T-helper 1 cell treated with Interleukin-12 subunit alpha and Interleukin-12 subunit beta and Interleukin-4 antibody, amounts not matched to agents 30 μg/mL and 1 μg/mL, for 36 hours (primary cell): Measurements from ENCODE around the gene STXBP5.

Experiments
- H3K27ac Mint-ChIP-seq: one replicate; pipeline ENCODE4 v1.8.0; 2021; ENCODE audit warnings: mild to moderate bottlenecking, mixed read lengths
- H3K27me3 Mint-ChIP-seq: one replicate; pipeline ENCODE4 v1.8.0; 2021; ENCODE audit warnings: low read depth, mixed read lengths
- H3K36me3 Mint-ChIP-seq: one replicate; pipeline ENCODE4 v1.8.0; 2021; ENCODE audit warnings: low read depth, mixed read lengths
- H3K4me1 Mint-ChIP-seq: one replicate; pipeline ENCODE4 v1.8.0; 2021; ENCODE audit warnings: low read depth, mixed read lengths
- H3K4me3 Mint-ChIP-seq: one replicate; pipeline ENCODE4 v1.8.0; 2021; ENCODE audit warnings: mild to moderate bottlenecking, moderate library complexity, mixed read lengths
- H3K9me3 Mint-ChIP-seq: one replicate; pipeline ENCODE4 v1.8.0; 2021; ENCODE audit warnings: mixed read lengths

Gene STXBP5

DNA sequence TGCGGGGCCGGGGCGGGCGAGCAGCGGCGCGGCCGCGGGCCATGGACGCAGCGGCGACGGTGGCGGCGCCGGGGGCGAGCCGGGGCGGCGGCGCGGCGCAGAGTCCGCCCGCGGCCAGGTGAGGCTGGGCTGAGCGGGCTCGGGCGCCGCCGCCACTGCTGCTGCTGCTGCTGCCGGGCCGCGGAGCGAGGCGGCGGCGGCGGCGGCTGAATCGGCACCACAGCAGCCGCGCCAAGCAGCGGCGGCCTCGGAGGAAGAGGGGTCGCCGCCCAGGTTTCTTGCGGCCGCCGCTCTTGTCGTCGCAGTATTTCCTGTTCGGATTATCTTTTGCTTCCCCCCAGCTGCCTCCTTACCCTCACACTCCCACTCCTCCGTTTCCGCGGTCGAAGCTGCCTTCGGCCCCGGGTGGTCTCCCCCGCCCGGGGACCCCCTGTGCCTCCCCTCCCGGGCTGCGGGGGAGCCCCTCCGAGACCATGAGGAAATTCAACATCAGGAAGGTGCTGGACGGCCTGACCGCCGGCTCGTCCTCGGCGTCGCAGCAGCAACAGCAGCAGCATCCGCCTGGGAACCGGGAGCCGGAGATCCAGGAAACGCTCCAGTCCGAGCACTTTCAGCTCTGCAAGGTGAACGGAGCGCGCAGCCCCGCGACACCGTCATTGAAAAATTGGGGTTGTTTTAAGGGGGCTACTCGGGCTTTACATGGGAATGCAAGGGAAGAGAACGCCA, at the start of gene STXBP5:
STXBP5 (plus strand) TSS at position 358 of the 726 bp plus-strand sequence; CDS start at position 474, 116 bp downstream.
- Mint-ChIP-seq H3K36me3 (peaks cover 3% of the 10 kb centered on the region), H3K4me3 (peak within 1 kb of the TSS; percentile 92), H3K27me3 (no peaks in the 10 kb centered on the region)

DNA sequence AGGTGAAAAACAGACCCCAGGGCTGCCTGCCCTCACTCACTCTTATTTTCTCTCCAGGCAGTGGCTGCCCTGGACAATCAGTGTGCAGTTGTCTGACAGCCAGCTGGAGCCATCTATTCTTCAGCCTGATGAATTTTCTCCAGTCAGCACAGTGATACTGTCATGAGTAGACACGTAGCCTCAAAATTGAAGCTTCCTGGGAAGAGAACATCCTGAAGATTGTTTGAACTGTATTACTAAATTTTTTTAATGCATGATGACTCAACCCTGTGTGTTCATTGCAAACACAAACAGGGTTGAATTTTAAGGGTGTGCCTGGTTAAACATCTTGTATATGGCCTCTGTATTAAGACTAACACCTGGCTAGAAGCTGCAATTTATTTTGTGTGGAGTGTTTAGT, 49.8 kb upstream of the STXBP5 start:
- Mint-ChIP-seq H3K4me1 (no peaks in the 10 kb centered on the region), H3K27ac (no peak overlapping the region), H3K27me3 (no peaks in the 10 kb centered on the region), H3K4me3 (no peak overlapping the region), H3K36me3 (no peaks in the 10 kb centered on the region), H3K9me3 (no peaks in the 10 kb centered on the region)

More for the DNA sequence above, at the start of gene STXBP5:
- Mint-ChIP-seq H3K27ac (peak within 1 kb of the TSS; percentile 95), H3K4me1 (peaks cover 33% of the 10 kb centered on the region), H3K9me3 (no peaks in the 10 kb centered on the region)

DNA sequence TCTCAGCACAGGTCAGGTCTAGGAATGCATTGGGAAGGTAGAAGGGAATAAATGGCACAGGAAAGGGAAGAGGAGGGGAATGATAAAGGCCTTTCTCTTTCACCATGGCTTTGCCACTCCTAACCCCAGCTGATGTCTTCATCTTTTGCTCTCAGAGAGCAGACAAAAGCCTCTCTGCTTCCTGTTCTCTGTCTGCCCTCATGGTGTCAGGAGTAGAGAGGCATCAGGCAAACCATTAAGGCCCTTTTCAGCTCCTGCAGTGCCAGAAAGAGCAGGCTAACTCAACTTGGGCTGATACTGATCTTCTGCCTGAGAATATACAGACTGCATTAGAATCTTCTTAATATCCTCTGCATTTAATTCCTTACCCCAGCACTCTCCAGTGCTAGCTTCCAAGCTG, 48.0 kb upstream of the STXBP5 start:
- H3K36me3 Mint-ChIP-seq, result no peaks in the 10 kb centered on the region

DNA sequence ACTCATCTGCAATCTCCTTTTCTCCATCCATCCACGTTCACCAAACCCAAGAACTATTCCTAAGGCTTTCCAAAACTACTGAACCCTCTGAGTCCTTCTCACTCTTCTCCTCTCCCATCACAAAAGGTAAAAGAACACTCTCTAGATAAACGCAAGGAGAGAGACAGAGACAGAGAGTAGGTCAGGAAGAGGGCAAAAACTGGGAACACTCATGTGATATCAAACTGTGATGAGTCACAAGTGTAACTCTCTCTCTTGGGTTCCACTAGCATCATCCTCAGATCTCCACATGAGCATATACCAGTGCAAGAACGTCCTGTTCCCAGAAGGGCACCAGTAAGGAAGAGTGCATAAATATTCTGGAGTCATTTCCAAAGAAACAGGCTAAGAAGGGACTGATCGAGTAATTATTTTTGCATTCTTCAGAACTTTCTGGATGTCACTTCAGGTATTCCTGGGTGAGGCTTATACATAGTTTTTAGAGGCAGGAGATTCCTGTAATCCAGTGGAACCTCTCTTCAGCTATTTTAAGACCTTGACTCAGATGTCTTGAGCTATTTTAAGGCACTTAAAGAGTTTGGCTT, 47.3 kb upstream of the STXBP5 start:
- no peak overlapping the region for H3K4me3 Mint-ChIP-seq
- no peaks in the 10 kb centered on the region for H3K27me3 Mint-ChIP-seq
- no peak overlapping the region for H3K27ac Mint-ChIP-seq
- no peaks in the 10 kb centered on the region for H3K9me3 Mint-ChIP-seq
- H3K4me1 Mint-ChIP-seq, result no peaks in the 10 kb centered on the region
- H3K36me3 Mint-ChIP-seq, result no peaks in the 10 kb centered on the region

More for the DNA sequence above, 48.0 kb upstream of the STXBP5 start:
- Mint-ChIP-seq H3K27me3 (no peaks in the 10 kb centered on the region), H3K27ac (no peak overlapping the region), H3K4me1 (no peaks in the 10 kb centered on the region), H3K9me3 (no peaks in the 10 kb centered on the region), H3K4me3 (no peak overlapping the region)

DNA sequence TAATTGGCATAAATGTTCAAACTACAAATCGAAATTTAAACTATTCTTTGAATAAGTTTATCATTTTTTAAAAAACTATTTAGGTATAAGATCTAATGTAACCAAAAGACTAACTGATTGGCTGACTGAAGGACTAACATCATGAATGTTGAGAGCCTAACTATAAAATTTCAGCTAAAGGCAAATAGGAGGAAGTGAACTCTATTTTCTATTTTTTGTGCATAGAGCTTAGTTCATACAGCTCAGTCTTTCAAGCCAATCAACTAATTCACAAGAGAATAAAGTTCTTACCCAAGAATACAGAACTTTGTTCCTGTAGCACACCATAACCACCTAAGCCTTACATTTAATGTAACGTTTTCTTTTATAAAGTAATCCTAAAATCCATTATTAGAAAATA, 46.3 kb upstream of the STXBP5 start:
- Mint-ChIP-seq H3K27me3 (no peaks in the 10 kb centered on the region), H3K9me3 (no peaks in the 10 kb centered on the region), H3K4me1 (no peaks in the 10 kb centered on the region), H3K4me3 (no peak overlapping the region), H3K27ac (no peak overlapping the region), H3K36me3 (no peaks in the 10 kb centered on the region)

DNA sequence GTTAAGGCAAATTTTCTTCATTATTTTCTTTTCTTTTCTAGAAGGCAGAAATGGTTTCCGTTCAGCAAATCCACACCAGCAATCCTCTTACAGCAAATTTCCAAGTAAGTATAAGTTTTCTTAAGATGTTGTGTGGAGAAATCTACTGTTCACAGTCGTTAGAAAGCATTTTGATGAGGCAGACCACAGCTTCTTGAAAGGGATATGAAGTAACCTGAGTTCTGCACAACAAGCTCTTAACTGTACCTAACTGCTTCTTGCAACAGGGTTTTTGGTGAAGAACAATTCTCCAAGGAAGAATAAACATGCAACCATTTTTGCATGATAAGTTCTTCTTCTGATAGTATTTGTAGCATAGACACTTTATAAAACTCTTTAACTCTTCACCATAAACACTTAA, 45.3 kb upstream of the STXBP5 start:
- H3K4me1 Mint-ChIP-seq, result no peaks in the 10 kb centered on the region
- H3K4me3 Mint-ChIP-seq, result no peak overlapping the region
- no peaks in the 10 kb centered on the region for H3K36me3 Mint-ChIP-seq
- H3K27me3 Mint-ChIP-seq, result no peaks in the 10 kb centered on the region
- H3K9me3 Mint-ChIP-seq, result no peaks in the 10 kb centered on the region
- H3K27ac Mint-ChIP-seq, result no peak overlapping the region

DNA sequence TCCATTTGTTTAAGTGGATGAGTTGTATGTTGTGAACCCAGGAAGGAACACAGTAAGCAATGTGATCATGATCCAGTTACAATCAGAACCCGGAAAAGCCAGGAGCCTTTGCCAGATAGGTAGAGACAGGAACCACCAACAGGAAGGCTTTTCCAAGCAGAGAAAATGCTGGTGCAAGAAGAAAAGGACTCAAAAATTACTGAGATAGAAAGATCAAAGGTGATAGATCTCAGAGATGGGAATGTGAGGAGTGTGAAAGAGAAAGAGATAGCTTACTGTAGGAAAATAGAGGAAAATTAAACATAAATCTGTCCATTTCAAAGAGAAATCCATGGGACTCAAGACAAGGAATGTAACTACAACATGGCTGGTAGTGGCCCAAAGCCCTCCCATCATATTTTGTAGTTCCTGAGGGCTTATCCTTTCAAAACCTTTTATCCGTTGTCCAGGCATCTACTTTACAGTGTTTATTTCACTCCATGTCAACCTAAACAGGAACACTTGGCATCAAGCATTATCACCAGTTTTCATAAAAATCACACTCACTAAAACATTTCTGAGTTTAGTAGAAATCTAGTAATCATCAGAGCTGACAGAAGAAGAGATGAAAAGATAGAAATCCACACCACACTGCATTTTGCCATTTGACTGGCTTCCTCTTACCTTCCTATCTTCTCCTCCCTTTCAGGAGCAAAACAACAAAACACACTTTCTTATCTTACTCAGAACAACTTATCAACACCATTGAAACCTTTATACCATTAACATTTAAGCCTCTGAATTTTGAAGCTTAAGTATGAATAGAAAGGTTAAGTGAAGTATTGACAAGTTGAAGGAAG, 44.5 kb upstream of the STXBP5 start:
- H3K4me3 Mint-ChIP-seq, result no peak overlapping the region
- no peaks in the 10 kb centered on the region for H3K36me3 Mint-ChIP-seq
- no peak overlapping the region for H3K27ac Mint-ChIP-seq
- H3K27me3 Mint-ChIP-seq, result no peaks in the 10 kb centered on the region
- no peaks in the 10 kb centered on the region for H3K9me3 Mint-ChIP-seq
- H3K4me1 Mint-ChIP-seq, result no peaks in the 10 kb centered on the region

DNA sequence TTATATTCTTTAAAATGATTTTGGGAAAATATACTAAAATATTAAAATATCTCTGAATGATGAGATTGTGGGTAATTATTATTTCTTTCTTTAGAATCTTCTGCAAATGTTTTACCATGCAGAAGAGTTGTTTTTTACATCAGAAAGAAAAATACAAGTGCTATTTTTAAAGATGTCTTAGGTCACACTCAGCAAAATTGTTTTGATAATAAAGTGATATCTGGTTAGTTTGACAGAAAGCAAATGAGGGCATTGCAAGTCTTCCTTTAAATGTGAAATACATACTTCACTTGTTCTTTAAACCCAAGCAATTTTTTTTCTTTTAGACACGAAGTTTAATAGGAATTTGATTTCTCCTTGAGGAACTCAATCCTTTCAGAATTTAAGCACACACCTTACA, 43.6 kb upstream of the STXBP5 start:
- Mint-ChIP-seq H3K27me3 (no peaks in the 10 kb centered on the region), H3K4me1 (no peaks in the 10 kb centered on the region), H3K4me3 (no peak overlapping the region)

DNA sequence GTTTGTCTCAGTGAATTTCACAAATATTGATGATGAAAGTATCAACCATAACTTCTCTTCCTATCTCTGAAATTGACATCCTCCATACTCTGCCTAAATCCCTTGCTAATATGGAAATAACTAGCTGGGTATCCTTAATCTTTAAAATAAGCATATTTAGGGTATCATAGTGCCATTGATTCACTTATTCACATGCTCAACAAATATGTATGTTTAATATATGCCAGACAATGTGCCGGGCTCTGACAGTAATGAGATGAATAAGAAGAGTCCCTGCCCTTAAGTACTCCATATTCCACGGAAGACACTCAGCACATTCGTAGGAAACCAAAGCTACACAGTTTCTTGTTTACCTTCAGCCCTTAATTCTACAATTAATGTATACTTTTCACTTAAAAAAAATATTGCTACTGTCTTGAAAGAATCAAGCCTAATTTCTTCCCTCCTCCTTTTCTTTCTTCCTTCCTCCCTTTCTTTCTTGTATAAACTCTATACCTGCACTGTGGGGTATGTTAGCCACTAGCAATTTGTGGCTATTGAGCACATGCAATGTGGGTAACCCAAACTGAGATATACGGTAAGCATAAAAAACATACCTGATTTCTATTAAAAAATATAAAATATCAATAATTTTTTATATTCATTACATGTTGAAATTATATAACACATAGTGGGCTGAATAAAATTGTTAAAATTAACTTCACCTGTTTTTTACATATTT, 42.8 kb upstream of the STXBP5 start:
- Mint-ChIP-seq H3K27me3 (no peaks in the 10 kb centered on the region), H3K4me3 (no peak overlapping the region), H3K27ac (no peak overlapping the region), H3K36me3 (no peaks in the 10 kb centered on the region), H3K9me3 (peaks cover 5% of the 10 kb centered on the region), H3K4me1 (no peaks in the 10 kb centered on the region)

More for the DNA sequence above, 43.6 kb upstream of the STXBP5 start:
- Mint-ChIP-seq H3K9me3 (peaks cover 2% of the 10 kb centered on the region), H3K27ac (no peak overlapping the region), H3K36me3 (no peaks in the 10 kb centered on the region)

DNA sequence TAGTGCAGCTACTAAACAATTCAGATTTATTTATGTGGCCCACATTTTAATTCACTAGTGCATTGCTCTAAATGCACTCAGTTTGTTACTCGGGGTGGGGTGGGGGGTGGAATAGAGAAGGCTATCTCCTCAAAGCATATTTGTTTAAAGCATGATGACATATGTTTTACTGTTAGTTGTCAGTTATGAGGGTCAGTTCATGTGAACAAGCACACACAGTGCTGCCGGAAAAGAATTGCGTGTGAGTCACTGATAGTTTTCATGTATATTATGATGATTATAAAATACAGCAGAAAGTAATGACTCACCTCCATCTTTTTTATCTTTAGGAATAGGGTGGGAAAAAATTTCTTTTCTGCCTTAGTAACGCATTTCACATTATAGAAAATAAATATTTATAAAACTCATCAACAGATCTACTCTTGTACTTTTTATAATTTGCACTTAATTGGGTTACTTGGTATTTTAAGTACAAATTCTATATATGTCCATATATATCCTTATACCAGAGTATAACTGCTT, 42.2 kb upstream of the STXBP5 start:
- H3K36me3 Mint-ChIP-seq, result no peaks in the 10 kb centered on the region
- H3K9me3 Mint-ChIP-seq, result peaks cover 5% of the 10 kb centered on the region
- no peaks in the 10 kb centered on the region for H3K27me3 Mint-ChIP-seq
- H3K4me3 Mint-ChIP-seq, result no peak overlapping the region
- no peaks in the 10 kb centered on the region for H3K4me1 Mint-ChIP-seq
- no peak overlapping the region for H3K27ac Mint-ChIP-seq

DNA sequence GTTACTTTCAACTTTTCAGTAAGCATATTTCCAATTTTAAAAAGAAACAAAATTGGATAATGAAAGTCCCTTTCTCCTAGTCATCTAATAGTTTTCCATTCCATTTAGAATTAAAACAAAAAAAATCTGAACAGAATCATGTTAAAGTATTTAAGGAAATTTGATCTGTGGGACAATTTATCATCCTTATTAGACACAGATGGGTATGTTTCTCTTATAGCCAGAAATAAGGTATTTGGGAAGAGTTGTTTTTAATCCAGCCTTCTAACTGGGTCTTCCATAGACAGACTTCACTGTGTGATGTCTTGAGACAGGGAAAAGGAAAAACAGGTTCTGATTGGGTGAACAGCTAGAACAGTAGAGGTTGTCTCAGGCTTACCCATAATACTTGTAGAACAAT, 39.5 kb upstream of the STXBP5 start:
- H3K36me3 Mint-ChIP-seq, result no peaks in the 10 kb centered on the region
- no peak overlapping the region for H3K4me3 Mint-ChIP-seq
- H3K27ac Mint-ChIP-seq, result no peak overlapping the region
- H3K4me1 Mint-ChIP-seq, result no peaks in the 10 kb centered on the region
- H3K9me3 Mint-ChIP-seq, result peaks cover 5% of the 10 kb centered on the region
- no peaks in the 10 kb centered on the region for H3K27me3 Mint-ChIP-seq

DNA sequence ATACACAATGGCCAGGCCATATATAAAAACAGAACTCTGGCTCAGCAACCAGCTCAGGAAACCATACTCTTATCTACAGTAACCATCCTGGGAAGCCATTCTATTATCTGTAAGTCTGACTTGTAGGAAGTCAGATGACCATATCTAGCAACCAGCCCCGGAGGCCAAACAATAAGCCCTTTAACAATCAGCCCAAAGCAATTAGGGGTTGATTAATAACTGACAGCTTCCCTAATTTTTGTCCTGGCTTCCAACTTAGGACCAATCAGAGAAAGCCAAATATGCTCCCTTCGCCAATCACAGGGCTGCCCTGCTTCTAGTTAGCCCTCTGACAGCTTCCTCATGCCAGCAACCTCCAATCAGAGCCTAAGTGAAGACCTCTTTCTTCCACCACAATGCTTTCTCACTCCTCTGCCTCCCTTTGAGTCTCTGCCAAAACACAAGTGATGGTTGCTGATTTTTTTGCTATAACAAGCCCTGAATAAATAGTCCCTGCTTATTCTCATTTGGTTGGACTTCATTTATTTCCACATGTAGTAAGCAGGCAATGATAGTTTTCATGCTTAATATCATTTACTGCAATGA, 37.8 kb upstream of the STXBP5 start:
- Mint-ChIP-seq H3K4me1 (no peaks in the 10 kb centered on the region), H3K36me3 (no peaks in the 10 kb centered on the region), H3K27ac (no peak overlapping the region), H3K27me3 (no peaks in the 10 kb centered on the region), H3K9me3 (peaks cover 5% of the 10 kb centered on the region), H3K4me3 (no peak overlapping the region)

DNA sequence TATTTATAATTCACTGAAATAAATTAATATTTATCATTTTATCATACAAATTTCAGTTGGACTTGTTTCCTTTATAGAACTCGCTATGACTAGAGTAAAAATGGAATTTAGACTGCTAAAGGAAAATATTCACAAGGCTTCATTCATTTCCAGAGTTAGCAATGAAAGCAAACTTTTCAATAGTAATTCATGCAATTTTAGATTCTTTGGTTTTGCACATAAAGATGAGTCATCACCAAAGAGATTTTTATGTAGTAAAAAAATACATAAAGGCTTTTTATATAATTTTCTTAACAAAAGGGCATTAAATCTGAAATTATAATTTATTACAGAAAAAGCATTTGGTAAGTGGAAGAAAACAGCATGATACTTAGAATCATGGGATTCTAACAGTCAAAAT, 37.2 kb upstream of the STXBP5 start:
- Mint-ChIP-seq H3K27ac (no peak overlapping the region), H3K9me3 (peaks cover 5% of the 10 kb centered on the region), H3K4me1 (no peaks in the 10 kb centered on the region), H3K27me3 (no peaks in the 10 kb centered on the region), H3K36me3 (no peaks in the 10 kb centered on the region), H3K4me3 (no peak overlapping the region)
